ENCODE results near the gene FHOD3.

The FHOD3 gene

DNA sequence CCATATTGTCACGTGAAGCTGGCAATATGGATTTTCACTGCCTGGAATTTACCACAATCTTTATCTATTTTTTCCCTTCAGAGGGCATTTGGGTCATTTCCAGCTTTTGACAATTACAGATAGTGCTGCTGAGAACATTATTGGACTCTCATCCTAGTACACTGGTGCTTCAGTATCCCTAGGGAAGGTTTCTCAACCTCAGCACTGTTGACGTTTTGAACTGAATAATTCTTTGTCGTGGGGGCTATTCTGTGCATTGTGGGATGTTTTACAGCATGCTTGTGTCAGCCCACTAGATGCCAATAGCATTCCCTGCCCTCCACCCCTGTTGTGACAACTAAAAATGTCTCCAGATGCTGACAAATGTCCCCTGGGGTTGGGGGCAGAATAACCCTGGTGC, 345.5 kb downstream of the FHOD3 start:
- DNase-seq = no peak

DNA sequence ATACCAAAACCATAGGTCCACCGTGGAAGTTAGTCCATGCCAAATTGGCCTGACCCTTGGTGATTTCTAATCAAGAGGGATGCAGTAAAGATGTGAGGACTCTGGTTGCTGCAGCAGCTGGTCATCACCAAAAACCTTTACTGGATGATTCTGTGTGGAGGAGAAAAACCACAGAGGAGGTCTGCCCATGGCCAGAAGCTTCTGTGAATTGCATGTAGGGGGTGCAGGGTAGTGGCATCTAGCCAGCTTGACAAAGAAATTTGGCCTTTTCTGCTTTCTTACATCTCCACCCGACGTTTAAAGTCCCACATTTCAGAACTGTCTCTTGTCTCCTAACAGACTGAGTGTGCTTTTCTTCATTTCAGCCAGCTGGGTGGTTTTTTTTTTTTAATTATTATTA, 351.3 kb downstream of the FHOD3 start:
- DNase-seq = no peak

DNA sequence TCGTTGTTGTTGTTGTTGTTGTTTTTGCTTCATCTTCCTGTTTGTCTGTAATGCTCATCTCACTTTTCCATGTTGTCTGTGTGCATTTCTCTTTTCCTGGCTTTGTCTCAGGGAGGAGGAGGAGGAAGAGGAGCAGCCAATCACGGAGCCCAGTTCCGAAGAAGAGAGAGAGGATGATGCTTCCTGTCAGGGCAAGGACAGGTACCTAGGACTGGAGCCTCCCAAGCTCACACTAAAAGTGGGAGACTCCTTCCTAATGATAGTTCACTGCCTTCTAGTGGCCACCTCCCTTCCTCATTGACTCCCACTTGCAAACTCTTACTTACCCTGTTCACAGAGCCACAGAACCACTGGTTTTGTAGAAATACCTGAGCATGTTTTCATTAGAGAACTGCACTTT, 351.7 kb downstream of the FHOD3 start:
- DNase-seq = no peak

DNA sequence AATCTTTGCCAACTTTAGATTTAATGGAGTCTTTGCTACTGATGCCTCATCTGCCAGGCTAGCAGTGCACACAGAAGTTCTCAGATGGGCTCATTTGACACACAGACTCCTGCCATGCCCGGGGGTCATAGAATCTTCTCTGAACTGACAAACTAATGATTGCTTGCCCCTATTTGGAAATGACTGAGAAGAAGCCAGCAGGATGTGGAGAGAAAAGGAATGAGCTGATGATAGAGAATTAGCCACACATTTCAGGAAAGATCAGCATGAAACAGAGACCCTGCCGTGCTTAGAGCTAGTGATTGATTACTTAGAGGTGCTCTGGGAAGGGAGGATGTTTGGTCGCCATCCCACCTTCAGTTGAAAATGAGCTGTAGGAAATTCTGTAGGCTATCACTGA, 352.8 kb downstream of the FHOD3 start:
- no peak for DNase-seq

DNA sequence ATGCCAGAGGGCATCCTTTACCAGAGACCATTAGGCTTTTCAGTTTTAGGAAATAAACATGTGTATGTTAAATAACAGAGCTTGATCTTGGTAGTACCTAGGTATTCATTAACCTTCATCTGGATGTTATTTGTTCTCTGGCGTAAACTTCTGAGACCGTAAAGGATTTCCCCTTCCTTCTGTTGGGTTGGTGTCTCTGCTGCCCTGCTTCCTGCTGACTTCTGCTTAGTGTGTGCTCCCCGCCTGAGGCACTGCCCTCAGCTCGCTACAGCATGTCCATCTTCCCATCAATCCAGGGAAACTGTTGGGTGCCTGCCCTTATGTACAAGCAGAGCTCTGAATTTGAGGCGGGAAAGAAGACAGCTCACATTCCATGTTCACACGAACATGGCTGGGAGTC, 353.4 kb downstream of the FHOD3 start:
- DNase-seq = no peak

DNA sequence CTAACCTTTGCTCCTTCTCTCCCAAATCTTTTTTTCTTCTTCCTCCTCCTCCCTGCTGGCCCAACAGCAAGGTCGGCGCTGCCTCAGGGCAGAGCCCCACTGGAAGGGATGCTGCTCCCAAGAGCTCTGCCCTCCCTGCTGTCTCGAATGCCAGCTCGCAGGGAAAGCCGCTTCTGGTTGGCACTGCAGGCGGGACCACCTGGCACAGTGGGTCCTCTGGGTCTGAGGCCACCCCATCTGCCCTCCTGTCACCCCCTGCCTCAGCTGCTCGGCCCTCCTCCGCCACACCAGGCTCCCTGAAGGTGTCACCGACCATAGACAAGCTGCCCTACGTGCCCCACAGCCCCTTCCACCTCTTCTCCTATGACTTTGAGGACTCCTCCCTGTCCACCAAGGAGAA, 355.0 kb downstream of the FHOD3 start:
- DNase-seq = no peak

DNA sequence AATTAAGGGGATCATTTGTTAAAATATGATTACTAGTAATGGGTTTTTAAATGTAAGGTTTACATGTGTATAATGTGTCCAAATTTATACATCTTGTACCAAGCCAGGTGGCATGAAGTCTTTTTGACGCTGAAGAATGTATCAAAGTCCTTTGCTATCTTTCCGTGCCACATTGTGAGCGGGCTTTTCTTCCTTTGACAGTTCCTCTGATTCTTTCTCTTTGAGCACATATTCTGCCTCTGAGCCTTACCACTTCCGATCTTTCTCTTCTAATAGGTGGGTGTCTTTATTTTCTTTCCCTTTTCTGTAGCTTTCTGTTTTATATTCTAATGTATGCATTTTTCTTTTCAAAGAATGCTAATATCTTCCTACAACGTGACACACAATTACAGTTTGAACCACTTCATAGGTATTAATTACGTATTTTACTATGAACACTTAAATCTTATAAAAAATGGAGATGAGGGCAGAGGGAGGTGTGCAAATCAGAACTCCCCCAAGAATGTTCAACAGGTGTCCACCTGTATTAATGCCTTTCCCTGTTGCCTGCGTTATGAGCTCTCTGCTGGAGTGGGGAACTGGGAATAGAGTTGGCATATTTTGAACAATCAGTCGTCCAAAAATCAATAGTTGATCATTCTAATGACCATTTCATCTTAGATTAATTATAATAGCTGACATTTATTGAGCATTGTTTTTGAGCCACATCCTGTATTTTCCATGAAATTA, 355.8 kb downstream of the FHOD3 start:
- no peak for DNase-seq

DNA sequence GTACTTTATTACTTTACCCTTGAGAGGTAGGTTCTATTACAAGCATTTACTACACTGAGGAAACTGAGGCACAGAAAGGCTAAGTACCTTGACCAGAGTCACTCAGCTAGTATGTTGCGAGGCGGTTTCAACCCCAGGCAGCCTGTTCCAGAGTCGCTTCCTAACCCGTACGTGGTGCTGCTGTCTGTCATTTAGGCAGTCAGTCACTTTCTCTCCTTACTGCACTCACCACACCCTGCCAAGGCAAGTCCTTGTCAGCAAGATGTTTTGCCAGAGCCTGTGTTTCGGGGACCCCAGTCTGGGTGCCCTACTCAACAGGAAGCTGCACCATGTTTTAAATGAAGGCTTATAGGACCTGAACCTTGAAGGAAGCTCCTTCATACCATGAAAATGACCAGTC, 356.4 kb downstream of the FHOD3 start:
- DNase-seq = no peak

DNA sequence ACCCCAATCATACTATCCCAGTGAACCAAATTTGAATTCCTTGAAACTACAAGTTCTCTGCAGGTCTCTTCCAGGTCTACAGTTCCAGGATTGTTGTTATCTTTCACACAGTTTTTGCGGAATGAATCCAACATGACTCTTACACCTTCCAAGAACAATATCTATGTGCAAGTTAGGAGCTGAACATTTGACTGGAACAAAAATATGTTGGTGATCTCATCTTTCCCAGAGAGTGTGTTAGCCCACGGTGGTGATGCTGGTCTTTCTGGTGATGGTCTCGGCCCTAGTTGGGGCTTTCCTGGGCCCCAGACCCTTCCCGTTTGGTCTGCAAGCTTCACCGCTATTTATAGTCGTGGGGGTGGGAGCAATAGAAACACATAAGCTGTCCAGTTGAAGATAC, 357.6 kb downstream of the FHOD3 start:
- no peak for DNase-seq

DNA sequence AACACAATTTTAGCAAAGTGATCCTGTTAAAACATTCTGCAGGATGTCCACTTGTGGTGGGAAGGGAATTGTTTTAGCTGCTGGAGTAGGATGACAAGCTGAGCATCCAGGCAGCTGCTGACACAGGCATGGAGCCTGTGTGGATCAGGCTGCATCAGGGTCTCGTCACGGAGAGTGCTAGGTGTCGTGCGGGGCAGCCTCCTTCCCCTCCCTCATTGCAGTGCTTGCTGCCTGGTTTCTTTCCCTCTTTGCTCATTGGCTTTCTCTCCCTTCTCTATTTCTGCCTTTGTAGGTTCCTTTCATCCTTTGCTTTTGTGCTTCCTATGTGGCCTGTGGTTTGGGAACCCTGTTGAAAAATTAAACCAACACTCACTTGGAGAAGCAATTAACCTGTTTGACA, 358.4 kb downstream of the FHOD3 start:
- DNase-seq = no peak

DNA sequence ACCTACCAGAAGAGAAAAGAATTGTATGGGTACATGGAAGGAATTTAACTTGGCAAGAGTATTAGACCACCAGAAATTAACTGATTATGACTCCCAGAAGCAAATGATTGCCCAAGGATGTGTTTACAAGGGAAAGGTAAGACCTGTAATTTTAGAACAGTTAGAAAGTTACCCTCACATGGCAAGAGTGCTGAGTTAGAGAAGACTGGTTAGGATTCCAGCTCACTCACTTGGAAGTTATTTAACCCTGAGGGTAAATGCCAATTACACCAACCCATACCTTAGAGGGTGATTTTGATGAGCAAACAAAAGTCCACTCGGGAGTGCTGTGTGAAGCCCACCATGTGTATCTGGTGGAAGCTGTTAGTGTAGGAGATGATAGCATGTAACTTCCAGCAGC, 361.1 kb downstream of the FHOD3 start:
- DNase-seq = no peak

DNA sequence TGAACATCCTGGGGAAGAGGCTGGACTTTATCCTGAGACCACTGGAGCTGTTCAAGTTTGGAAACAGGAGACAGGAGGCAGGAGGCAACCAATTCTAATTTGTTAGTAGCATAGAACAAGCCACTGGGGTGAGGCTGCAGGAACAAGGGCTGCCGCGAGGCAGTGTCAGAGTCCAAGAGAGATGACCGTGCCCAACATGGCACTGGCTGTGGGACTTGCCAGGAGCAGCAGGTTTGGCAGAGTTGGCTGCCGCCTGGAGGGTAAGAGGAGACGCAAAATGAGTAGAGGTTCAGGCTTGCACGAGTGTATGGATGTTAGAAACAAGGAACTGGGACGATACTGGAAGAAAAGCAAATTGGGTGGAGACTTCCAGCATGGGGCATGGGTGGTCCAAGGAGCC, 362.8 kb downstream of the FHOD3 start:
- DNase-seq = no peak

DNA sequence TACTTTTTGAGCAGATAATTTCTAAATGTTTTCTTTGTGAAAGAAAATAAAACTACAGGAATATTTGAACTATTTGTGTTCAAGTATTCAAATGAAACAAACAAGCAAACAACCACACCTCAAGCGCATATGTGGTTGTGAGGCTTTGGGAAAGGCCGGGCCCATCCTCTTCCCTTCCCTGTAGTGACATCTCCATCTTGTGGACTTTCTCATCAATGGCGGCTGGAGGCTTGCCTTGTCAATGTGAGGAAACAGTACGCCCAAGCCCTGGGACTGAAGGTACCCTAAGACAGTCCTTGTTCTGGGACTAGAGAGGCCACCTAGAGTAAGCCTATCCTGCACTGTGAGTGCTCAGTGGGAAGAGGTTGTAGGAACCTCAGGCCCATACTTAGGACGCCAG, 364.5 kb downstream of the FHOD3 start:
- DNase-seq = no peak

DNA sequence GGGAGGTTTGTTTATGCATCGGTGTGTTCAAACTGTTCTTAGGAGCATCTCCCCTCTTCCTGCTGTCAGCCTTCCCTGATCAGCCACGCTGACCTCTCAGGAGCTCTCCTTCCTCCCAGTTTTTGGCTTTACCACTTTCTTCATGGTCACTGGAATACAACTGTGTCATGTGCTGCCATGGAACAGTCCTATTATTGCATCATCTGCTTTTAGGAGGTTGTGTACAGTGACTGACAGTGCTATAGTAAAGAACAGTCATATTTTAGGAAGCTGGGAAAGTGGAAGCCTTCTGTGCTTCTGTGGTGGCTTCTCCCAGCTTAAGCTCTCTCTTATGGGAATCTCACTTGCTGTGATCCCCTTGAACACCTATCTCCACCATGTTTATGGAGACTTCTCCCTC, 365.8 kb downstream of the FHOD3 start:
- no peak for DNase-seq

DNA sequence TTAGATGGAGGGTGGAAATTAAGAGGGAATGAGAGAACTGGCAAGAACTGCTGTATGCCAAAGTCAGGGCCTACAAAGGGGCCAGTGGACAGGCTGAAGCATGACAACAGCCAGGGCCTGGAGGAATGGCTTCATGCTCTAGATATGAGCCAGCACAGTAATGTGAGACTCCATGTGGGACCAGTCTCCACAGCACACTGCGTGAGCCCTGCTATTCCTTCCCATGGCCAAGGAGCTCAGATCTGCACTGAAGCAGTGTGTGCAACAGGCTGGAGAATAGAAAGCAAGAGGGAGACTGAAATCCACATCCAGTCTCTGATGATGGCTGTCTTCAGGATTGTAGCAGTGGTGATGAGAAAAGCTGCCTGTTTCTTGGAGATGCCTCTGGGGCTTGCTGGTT, 368.4 kb downstream of the FHOD3 start:
- DNase-seq = no peak

DNA sequence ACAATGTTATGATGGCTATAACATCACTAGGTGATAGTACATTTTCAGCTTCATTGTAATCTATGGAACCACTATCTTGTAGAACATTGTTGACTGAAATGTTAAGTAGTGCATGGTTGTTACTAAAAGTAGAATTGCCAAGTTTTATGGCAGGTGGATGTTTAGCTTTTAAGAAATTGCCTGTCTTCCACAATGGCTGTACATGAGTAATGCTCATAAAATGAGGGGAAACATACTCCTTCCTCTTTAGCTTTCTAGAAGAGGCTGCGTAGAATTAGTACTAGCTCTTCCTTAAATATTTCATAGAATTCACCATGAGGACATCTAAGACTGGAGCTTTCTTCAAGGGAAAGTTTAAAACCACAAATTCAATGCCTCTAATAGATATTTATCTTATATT, 370.3 kb downstream of the FHOD3 start:
- DNase-seq = no peak

DNA sequence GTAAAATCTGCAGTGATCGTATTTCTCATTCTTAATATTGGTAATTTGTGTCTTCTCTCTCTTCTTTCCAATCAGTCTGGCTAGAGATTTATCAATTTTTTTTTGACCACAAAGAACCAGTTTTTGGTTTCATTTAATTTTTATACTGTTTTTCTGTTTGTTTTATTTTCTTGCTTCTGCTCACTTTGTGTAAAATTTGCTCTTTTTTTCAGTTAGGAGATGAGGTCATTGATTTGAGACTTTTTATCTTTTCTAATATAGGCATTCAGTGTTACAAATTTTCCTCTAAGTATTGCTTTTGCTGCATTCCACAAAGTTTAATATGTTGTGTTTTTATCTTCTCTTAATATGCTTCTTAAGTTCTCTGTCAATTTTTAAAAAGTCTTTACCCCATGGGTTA, 370.8 kb downstream of the FHOD3 start:
- DNase-seq = no peak

DNA sequence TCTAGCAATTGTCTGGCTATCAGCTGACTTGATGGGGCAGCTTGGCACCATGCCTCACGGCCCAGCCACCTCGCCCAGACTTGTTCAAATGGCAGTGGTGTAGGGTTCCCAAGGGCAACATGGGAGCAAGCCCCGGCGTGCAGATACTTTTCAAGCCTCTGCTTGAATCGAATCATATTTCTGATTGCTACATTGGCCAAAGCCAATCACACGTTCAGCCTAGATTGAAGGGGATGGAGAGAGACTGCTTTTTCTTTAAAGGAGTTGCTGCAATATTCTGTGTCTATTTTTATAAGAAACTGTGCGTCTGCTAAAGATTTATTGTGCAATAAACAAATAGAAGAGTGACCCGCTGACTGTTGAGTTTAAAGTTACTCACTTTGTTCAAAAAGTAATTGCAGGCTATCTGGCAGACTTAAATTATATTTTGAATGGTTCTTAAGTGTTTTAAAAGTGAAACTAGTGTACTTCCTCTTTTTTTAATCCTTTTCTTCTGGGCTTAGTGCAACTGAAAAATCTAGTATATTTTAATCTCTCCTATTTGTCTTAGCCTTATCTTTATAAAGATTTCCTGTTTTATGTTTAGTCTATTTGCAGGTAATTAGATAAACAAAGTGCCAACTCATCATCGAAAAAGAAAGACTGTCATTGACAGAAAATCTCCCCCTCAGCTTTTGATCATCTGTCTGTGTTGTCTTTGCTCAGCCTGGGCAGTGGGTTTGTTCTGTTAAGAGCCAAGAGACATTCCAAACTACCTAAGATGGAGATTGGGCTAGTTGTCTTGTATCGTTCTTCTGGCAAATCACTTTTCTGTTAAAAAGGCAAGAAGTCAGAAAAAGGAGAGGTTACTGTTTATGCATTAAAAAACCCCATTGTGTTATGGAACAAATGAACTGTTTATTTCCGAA, 375.2 kb downstream of the FHOD3 start:
- no peak for DNase-seq

DNA sequence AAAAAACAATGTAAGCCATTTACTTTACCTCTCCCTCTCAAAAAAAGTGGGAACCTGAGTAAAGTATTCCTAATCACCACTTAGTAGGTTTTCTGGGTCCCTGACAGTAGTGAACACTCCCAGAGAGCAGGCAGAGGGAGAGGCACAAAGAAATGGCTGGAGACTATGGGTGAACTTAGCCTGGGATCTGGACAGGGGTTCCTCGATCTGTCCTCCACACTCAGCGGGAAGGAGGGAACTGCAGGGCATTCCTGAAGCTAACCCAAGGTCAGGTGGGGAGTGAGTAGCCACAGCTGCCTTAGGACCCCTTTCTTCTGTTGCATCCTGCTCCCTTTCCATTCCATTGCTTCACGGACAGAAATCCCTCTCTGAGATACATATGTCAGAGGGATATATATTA, 375.9 kb downstream of the FHOD3 start:
- DNase-seq = no peak

DNA sequence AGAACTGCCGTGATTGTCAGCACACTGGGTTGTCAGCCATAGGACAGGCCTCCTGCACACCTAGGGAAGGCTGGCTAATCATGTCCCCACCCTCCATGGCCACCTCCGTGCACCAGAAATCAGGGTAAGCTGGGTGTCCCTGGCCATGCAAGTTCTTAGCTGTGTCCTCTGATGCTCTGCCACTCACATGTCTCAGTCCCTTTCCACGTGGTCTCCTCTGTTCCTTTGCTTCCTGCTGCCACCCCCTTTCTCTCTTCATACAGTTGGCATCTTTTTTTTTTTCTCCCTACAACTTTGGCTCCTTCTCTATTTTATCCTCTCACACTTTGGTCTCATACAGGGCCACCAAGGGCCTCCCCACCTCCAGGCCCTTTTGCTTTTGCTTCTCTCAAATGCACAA, 377.6 kb downstream of the FHOD3 start:
- no peak for DNase-seq

DNA sequence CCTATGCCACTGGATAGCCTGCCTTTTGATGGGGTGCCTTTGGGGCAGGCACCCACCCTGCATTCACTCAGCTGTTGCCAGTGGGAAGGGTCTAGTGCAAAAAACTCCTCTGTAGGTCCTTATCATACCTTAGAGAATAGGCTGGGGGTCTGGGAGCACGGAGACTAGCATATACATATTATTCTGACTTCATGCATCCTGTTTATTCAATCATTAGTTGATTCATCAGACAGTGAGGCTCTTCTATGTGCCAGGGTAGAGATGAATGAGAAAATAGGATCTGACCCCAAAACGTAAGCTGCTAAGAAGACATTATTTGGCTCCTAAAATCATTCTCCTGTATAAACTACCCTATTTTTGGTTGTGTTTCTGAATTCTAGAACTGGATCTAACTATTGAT, 378.0 kb downstream of the FHOD3 start:
- no peak for DNase-seq

DNA sequence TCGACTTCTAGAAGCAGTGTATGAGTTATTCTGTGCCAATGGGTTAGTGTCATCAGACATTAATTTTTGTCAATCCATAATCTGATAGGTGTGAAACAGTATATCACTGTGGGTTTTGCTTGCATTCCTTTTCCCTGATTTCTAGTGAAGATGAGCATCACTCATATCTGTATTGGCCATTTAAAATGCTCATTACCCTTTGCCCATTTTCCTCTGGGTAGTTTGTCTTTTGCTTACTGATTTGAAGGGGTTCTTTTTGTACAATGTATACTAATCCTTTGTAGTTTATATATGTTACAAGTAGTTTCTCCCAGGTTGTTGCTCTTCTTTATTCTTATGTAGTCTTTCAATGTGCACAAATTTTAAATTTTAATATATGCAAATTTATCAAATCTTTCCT, 379.1 kb downstream of the FHOD3 start:
- no peak for DNase-seq

DNA sequence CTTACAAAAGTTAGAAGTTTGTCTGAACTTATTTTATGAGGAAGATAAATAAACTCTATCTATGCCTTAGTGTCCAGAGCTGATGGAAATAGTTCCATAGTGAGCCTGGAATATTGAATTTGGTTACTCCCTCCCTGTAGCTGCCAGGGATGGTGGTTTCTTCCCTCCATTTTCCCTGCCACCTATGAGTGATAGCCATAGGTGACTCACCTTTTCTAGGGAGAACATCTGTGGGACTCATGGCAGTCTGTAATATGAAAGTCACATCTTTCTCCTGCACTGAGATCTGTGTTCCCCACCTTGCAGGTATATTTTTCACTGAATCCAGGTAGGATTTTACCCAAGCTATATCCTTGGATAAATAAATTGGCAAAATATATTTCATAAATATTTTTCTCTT, 382.5 kb downstream of the FHOD3 start:
- DNase-seq = no peak

DNA sequence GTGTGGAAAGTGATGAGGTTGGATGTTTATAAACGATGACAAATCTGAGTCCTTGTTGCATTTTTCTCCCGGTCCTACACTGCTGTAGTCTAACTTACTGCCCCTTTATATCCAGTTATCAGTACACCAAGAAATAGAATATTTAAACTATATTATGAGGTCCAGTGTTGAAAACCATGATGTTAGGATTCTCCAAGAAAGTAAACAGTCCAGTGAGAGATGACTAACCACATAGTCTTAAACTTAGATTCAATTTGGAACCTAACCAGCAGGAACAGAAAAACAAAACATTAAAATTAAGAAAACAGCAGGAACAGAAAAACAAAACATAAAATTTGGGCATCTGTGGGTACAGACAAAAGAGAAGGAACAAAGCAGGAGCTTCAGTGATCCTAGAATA, 388.1 kb downstream of the FHOD3 start:
- no peak for DNase-seq

Measured in NCI-H524 treated with DMSO at 0.1 percent for 48 hours (cell line).